Stimulated activated CD4-positive, alpha-beta T cell treated with anti-CD3 and anti-CD28 coated beads, TNF-alpha, amount 100 ng/mL, for 24 hours (primary cell): ENCODE results near the gene GPR162.

ENCODE experiments used
- DNase-seq, 3 experiments: peaks; one replicate each; pipeline ENCODE4 v3.0.0-alpha.2; 2020; ENCODE audit warnings: low read depth in 3 of 3

Gene GPR162

GRCh38 chr12:6786416-6787094 is 35.1 kb upstream of the GPR162 start:
- DNase-seq, result no peak

- no peak for DNase-seq
Measured at GRCh38 chr12:6787309-6787708, 34.3 kb upstream of the GPR162 start.

GRCh38 chr12:6788972-6789924 is 32.4 kb upstream of the GPR162 start, which contains the start of gene CD4:
CD4 (plus strand) TSS chr12:6789528; CDS start chr12:6800139, 10,611 bp downstream.
- DNase-seq, result peak; percentile 56 to 89 (median 74)

- no peak for DNase-seq
Measured at GRCh38 chr12:6790496-6791150, 31.0 kb upstream of the GPR162 start.

DNA sequence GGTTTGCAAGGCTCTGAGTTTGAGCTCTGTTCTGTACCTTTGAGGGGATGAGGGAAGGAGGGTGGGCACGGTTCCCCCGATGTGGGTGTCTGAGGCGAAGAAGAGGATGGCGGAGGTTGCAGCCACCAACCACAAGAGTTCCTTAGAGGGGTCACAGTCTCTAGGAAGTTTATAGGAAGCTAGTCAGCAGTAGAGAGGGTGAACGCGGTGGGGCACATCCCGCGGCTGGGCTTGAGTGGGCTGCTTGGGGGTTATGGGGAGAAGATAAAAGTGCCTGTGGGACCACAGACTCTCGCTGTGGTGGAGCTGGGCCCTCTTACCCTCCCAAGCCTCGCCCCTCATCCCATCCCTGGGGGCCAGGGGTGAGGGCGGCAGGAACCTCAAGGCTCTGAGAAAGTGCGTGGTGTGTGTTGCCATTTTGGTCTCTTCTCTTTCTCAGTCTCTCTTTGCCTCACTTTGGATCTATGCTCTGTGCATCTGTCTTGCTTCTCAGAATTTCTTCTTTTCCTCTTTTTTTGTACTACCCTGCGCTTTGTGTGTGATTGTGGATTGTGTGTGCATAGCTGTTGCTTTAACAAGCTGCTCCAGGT is 29.6 kb upstream of the GPR162 start:
- DNase-seq, result no peak

GRCh38 chr12:6792522-6793201 is 29.0 kb upstream of the GPR162 start:
- DNase-seq, result no peak

GRCh38 chr12:6795088-6795487 is 26.5 kb upstream of the GPR162 start:
- no peak for DNase-seq

GRCh38 chr12:6796576-6796975 is 25.0 kb upstream of the GPR162 start:
- no peak for DNase-seq

GRCh38 chr12:6799147-6799546 is 22.5 kb upstream of the GPR162 start:
- DNase-seq, result no peak

- no peak for DNase-seq
Measured at GRCh38 chr12:6807170-6807569, 14.5 kb upstream of the GPR162 start.

- no peak for DNase-seq
Measured at GRCh38 chr12:6809056-6809455, 12.6 kb upstream of the GPR162 start.

GRCh38 chr12:6810758-6811157 is 10.9 kb upstream of the GPR162 start:
- no peak for DNase-seq

DNA sequence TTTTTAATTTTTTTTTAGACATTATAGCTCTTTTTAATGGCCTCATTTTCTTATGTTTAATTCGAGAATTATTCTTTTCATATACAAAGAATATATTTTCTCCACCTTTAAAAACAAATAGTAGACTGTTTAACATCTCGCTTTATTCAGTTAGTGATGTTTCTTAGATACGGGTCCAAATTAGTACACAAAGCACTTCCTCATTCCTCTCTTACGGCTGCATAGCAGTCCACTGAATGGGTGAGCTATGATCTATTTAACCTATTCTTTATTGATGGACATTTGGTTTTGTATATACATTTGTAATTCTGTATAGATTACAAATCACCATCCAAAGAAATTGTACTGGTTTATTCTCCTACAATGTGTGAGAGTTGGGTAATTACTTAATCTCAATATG is 8.3 kb upstream of the GPR162 start:
- DNase-seq, result no peak

DNA sequence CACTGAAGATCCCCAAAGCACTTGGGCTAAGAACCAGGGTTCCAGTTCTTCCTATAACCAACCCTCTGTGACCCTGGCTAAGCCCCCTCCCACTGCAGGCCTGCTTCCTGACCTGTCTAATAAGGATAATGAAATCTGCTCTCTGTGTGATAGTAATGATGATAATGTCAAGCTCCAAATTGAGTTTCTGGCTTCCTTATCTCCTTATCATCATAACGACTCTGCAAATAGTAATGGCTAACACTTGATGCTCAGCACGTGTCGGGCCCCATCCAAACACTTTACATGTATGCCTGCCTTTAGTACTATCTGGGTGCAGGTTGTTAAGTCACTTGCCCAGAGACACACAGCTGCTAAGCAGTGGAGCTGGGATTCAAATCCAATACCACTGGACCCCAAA is 5.0 kb upstream of the GPR162 start:
- DNase-seq, result no peak

DNA sequence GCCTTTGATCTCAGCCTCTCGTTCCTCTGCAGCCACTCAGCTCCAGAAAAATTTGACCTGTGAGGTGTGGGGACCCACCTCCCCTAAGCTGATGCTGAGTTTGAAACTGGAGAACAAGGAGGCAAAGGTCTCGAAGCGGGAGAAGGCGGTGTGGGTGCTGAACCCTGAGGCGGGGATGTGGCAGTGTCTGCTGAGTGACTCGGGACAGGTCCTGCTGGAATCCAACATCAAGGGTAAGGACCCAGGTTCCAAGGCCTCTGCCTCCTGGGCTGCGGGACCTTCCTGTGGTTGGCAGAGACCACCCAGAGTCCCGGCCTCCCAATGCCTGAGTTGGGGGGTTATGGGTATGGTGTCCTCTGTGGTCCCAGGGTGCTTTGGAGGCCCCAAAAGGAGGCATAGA is 4.5 kb upstream of the GPR162 start:
- no peak for DNase-seq

DNA sequence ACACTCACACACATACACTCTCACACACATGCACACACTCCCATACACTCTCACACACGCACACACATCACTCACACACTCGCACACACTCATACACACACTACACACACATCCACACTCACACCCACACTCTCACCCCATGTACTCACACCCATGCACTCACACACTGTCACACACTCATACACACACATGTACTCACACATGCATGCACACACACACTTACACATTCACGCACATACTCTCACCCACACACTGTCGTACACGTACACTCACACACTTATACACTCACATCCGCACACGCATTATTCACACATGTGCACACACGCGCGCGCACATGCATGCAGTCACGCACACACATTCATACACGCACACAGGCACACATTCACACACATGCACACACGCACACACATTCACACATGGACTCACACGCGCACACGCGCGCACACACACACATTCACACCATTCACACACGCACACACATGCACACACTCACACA is 3.9 kb upstream of the GPR162 start:
- DNase-seq, result no peak

GRCh38 chr12:6818222-6818621 is 3.4 kb upstream of the GPR162 start:
- DNase-seq, result no peak

- DNase-seq, result no peak
Measured at GRCh38 chr12:6818645-6819044, 3.0 kb upstream of the GPR162 start.

DNA sequence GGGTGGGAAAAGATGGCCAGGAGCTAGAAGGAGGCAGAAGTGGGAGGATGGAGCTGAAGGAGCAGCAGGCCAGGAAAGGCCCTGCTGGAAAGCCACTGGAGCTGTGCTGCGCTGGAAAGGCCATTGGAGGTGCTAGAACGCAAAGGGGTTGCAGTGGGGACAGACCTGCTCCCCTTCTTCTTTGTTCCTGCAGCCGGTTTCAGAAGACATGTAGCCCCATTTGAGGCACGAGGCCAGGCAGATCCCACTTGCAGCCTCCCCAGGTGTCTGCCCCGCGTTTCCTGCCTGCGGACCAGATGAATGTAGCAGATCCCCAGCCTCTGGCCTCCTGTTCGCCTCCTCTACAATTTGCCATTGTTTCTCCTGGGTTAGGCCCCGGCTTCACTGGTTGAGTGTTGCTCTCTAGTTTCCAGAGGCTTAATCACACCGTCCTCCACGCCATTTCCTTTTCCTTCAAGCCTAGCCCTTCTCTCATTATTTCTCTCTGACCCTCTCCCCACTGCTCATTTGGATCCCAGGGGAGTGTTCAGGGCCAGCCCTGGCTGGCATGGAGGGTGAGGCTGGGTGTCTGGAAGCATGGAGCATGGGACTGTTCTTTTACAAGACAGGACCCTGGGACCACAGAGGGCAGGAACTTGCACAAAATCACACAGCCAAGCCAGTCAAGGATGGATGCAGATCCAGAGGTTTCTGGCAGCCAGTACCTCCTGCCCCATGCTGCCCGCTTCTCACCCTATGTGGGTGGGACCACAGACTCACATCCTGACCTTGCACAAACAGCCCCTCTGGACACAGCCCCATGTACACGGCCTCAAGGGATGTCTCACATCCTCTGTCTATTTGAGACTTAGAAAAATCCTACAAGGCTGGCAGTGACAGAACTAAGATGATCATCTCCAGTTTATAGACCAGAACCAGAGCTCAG is 2.3 kb upstream of the GPR162 start:
- DNase-seq, result no peak

- no peak for DNase-seq
Measured at GRCh38 chr12:6820166-6820565, 1.5 kb upstream of the GPR162 start.
